Measurements from ENCODE around the gene XAF1.

Gene XAF1

GRCh38 chr17:6755281-6755680 lies 565 bp upstream of the XAF1 start:
- H3K4me3 ChIP-seq (ENCODE audit: insufficient read depth, low read length, poor library complexity, severe bottlenecking) = no peak overlapping the region
- H3K36me3 ChIP-seq (ENCODE audit: low read length) = no peaks in the 10 kb centered on the region
- no peak overlapping the region for H3K27ac ChIP-seq (ENCODE audit: low read depth, low read length)
- no peaks in the 10 kb centered on the region for H3K79me2 ChIP-seq (ENCODE audit: insufficient read depth, low read length)
- H3F3A ChIP-seq (ENCODE audit: insufficient read depth) = no peaks in the 10 kb centered on the region
- no peaks in the 10 kb centered on the region for H4K20me1 ChIP-seq (ENCODE audit: low read depth, low read length)
- no peaks in the 10 kb centered on the region for H3K27me3 ChIP-seq (ENCODE audit: low read length)
- no peaks in the 10 kb centered on the region for H3K9me3 ChIP-seq (ENCODE audit: insufficient read depth, low read length)
- H3K9ac ChIP-seq (ENCODE audit: low read length) = no peak overlapping the region
- H3K4me2 ChIP-seq (ENCODE audit: low read depth, low read length, poor library complexity, severe bottlenecking) = no peak overlapping the region
- TF ChIP-seq, protein P1, sequence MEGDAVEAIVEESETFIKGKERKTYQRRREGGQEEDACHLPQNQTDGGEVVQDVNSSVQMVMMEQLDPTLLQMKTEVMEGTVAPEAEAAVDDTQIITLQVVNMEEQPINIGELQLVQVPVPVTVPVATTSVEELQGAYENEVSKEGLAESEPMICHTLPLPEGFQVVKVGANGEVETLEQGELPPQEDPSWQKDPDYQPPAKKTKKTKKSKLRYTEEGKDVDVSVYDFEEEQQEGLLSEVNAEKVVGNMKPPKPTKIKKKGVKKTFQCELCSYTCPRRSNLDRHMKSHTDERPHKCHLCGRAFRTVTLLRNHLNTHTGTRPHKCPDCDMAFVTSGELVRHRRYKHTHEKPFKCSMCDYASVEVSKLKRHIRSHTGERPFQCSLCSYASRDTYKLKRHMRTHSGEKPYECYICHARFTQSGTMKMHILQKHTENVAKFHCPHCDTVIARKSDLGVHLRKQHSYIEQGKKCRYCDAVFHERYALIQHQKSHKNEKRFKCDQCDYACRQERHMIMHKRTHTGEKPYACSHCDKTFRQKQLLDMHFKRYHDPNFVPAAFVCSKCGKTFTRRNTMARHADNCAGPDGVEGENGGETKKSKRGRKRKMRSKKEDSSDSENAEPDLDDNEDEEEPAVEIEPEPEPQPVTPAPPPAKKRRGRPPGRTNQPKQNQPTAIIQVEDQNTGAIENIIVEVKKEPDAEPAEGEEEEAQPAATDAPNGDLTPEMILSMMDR (IDR thresholded peaks at IDR 0.05; ENCODE audit: insufficient read depth, low read length, poor library complexity, severe bottlenecking) = no peak
- no peak for TF ChIP-seq EZH2phosphoT487 (conservative IDR thresholded peaks at IDR 0.05; ENCODE audit: low read length)
- no peak overlapping the region for H2AFZ ChIP-seq (ENCODE audit: low read depth, low read length, severe bottlenecking)
- H3K9me2 ChIP-seq (replicated peaks; ENCODE audit: insufficient read depth, low read length) = no peaks in the 10 kb centered on the region

DNA sequence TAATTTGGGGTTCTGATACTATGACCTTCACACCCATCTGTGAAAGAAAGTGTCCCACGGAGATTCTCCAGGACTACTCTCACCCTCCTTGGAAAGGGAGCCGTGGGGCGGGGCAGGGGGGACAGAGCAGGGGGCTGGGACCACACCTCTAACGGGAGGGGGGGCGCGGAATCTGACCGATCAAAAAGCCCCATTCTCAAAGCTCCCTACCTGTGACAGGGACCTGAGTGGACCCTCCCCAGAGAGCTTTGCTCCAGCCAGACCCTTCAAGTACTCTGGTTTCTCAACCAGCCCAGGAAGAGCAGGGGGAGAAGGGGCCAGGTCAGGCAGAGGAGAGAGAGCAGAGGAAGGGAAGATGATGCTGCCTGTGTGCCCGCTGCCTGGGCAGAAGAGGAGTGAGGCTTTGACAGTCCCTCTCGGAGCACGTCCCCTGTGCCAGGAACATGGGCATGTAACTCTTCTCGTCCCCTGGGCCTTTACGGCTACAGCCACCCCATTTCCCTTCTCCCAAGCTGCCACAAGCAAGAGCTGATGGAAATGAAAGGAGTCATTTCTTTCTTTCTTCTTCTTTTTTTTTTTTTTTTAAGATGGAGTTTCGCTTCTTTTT lies 682 bp downstream of the XAF1 start:
- Histone ChIP-seq H3K9me2 (replicated peaks; ENCODE audit: insufficient read depth, low read length) (no peaks in the 10 kb centered on the region), H3K9ac (ENCODE audit: low read length) (no peak overlapping the region), H3K4me2 (ENCODE audit: low read depth, low read length, poor library complexity, severe bottlenecking) (no peak overlapping the region), H3K27me3 (ENCODE audit: low read length) (0 out of 2 replicates have a peak, but pooled peaks cover under 1% of the 10 kb centered on the region), H2AFZ (ENCODE audit: low read depth, low read length, severe bottlenecking) (no peak overlapping the region), H3K36me3 (ENCODE audit: low read length) (no peaks in the 10 kb centered on the region), H3K27ac (ENCODE audit: low read depth, low read length) (no peak overlapping the region), H3F3A (ENCODE audit: insufficient read depth) (no peaks in the 10 kb centered on the region), H3K9me3 (ENCODE audit: insufficient read depth, low read length) (no peaks in the 10 kb centered on the region), H3K4me3 (ENCODE audit: insufficient read depth, low read length, poor library complexity, severe bottlenecking) (no peak overlapping the region), H3K79me2 (ENCODE audit: insufficient read depth, low read length) (no peaks in the 10 kb centered on the region), H4K20me1 (ENCODE audit: low read depth, low read length) (no peaks in the 10 kb centered on the region)
- TF ChIP-seq EZH2phosphoT487 (conservative IDR thresholded peaks at IDR 0.05; ENCODE audit: low read length) = no peak
- TF ChIP-seq, protein P1 (IDR thresholded peaks at IDR 0.05; ENCODE audit: insufficient read depth, low read length, poor library complexity, severe bottlenecking) = no peak

- TF ChIP-seq, protein P1 (IDR thresholded peaks at IDR 0.05; ENCODE audit: insufficient read depth, low read length, poor library complexity, severe bottlenecking) = no peak
- TF ChIP-seq EZH2phosphoT487 (conservative IDR thresholded peaks at IDR 0.05; ENCODE audit: low read length) = no peak
- Histone ChIP-seq H3K4me2 (ENCODE audit: low read depth, low read length, poor library complexity, severe bottlenecking) (no peak overlapping the region), H3K9me2 (replicated peaks; ENCODE audit: insufficient read depth, low read length) (no peaks in the 10 kb centered on the region), H3K79me2 (ENCODE audit: insufficient read depth, low read length) (no peaks in the 10 kb centered on the region), H3K27me3 (ENCODE audit: low read length) (0 out of 2 replicates have a peak, but pooled peaks cover 4% of the 10 kb centered on the region), H3K9ac (ENCODE audit: low read length) (no peak overlapping the region), H2AFZ (ENCODE audit: low read depth, low read length, severe bottlenecking) (no peak overlapping the region), H3F3A (ENCODE audit: insufficient read depth) (no peaks in the 10 kb centered on the region), H4K20me1 (ENCODE audit: low read depth, low read length) (no peaks in the 10 kb centered on the region), H3K36me3 (ENCODE audit: low read length) (no peaks in the 10 kb centered on the region), H3K9me3 (ENCODE audit: insufficient read depth, low read length) (no peaks in the 10 kb centered on the region), H3K27ac (ENCODE audit: low read depth, low read length) (no peak overlapping the region), H3K4me3 (ENCODE audit: insufficient read depth, low read length, poor library complexity, severe bottlenecking) (no peak overlapping the region)
These were observed 1.9 kb downstream of the XAF1 start for GRCh38 chr17:6757747-6758146.

Measured in SU-DHL-6 (cell line).